ENCODE data around the gene JARID2.

The JARID2 gene

GRCh38 chr6:15452182-15452941, 206.5 kb downstream of the JARID2 start:
- no peak for DNase-seq (ENCODE audit: low read depth, low spot score)
- in situ Hi-C loops (cut with HindIII; ENCODE audit: low sequenced_read_pairs): no loop called here
- TF ChIP-seq CTCF (IDR thresholded peaks at IDR 0.05; ENCODE audit: low read depth, low read length): no peak
- no peak overlapping the region for H3K4me3 ChIP-seq (ENCODE audit: low read depth, low read length)

GRCh38 chr6:15453186-15453585, 207.3 kb downstream of the JARID2 start:
- no peak overlapping the region for H3K4me3 ChIP-seq (ENCODE audit: low read depth, low read length)
- DNase-seq (ENCODE audit: low read depth, low spot score): no peak
- TF ChIP-seq CTCF (IDR thresholded peaks at IDR 0.05; ENCODE audit: low read depth, low read length): no peak
- in situ Hi-C loops (cut with HindIII; ENCODE audit: low sequenced_read_pairs): no loop called here

GRCh38 chr6:15453622-15454021, 207.8 kb downstream of the JARID2 start:
- no peak overlapping the region for H3K4me3 ChIP-seq (ENCODE audit: low read depth, low read length)
- in situ Hi-C loops (cut with HindIII; ENCODE audit: low sequenced_read_pairs): no loop called here
- no peak for DNase-seq (ENCODE audit: low read depth, low spot score)
- no peak for TF ChIP-seq CTCF (IDR thresholded peaks at IDR 0.05; ENCODE audit: low read depth, low read length)

GRCh38 chr6:15456422-15456821, 210.6 kb downstream of the JARID2 start:
- in situ Hi-C loops (cut with HindIII; ENCODE audit: low sequenced_read_pairs): no loop called here
- no peak for TF ChIP-seq CTCF (IDR thresholded peaks at IDR 0.05; ENCODE audit: low read depth, low read length)
- no peak for DNase-seq (ENCODE audit: low read depth, low spot score)
- H3K4me3 ChIP-seq (ENCODE audit: low read depth, low read length): no peak overlapping the region

GRCh38 chr6:15457121-15457650, 211.3 kb downstream of the JARID2 start:
- TF ChIP-seq CTCF (IDR thresholded peaks at IDR 0.05; ENCODE audit: low read depth, low read length): no peak
- no peak for DNase-seq (ENCODE audit: low read depth, low spot score)
- no peak overlapping the region for H3K4me3 ChIP-seq (ENCODE audit: low read depth, low read length)
- in situ Hi-C loops (cut with HindIII; ENCODE audit: low sequenced_read_pairs): no loop called here

- H3K4me3 ChIP-seq (ENCODE audit: low read depth, low read length): no peak overlapping the region
- no peak for TF ChIP-seq CTCF (IDR thresholded peaks at IDR 0.05; ENCODE audit: low read depth, low read length)
- DNase-seq (ENCODE audit: low read depth, low spot score): no peak
- in situ Hi-C loops (cut with HindIII; ENCODE audit: low sequenced_read_pairs): no loop called here
These were observed 212.2 kb downstream of the JARID2 start for GRCh38 chr6:15458021-15458459.
